Activated CD8-positive, alpha-beta memory T cell treated with anti-CD3 and anti-CD28 coated beads for 4 hours (primary cell): ENCODE data around the gene KDM3B.
"Not testable (repeated sequence)": the region's sequence is repeated elsewhere in the genome, so short reads cannot be mapped to it uniquely, and the experiment has no call there.

Experiments
- DNase-seq, 2 donors: peaks; one replicate each; pipeline ENCODE4 v3.0.0-alpha.2; 2020; ENCODE audit warnings: low read depth in 2 of 2

Gene KDM3B

DNA sequence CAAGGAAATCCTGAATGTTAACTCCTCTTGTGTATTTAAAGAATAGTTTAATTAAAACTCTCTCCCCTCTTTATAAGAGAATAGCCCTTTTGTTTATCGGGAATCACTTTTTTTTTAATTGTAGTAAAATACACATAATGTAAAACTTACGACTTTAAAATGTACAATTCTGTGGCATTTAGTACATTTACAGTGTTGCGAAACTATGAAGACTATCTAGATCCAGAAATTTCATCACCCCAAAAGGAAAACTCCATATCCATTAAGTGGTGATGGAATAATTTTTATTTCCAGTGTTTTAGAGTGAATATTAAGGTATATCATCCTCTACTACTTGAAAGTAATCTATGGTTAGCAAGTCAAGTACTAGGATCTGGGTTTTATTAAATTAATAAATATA is 36.8 kb downstream of the KDM3B start:
- DNase-seq, result no peak

DNA sequence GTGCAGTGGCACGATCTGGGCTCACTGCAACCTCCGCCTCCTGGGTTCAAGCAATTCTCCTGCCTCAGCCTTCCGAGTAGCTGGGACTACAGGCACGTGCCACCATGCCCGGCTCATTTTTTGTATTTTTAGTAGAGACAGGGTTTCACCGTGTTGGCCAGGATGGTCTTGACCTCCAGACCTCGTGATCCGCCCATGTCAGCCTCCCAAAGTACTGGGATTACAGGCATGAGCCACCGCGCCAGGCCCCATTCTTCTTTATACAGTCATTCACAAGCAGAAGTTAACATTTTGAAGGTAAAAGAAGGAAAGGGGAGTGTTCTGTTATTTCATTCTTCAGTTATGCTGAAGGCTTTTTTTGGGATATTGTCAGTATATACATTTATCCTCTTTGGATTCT is 37.4 kb downstream of the KDM3B start:
- DNase-seq, result not testable (repeated sequence)

DNA sequence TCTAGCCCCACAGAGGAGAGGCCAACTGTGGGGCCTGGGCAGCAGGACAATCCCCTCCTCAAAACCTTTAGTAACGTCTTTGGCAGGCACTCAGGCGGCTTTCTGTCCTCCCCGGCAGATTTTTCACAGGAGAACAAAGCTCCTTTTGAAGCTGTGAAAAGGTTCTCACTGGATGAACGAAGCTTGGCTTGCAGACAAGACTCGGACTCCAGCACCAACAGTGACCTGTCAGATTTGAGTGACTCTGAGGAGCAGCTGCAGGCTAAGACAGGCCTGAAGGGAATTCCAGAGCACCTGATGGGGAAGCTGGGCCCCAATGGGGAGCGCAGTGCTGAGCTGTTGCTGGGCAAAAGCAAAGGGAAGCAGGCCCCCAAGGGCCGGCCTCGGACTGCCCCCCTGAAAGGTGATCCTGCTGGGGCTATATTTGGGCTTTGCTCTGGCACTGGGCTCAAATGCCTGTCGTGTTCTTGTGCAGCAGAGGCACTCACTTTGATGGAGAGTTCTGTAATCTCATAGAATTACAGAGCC is 39.4 kb downstream of the KDM3B start:
- no peak for DNase-seq

DNA sequence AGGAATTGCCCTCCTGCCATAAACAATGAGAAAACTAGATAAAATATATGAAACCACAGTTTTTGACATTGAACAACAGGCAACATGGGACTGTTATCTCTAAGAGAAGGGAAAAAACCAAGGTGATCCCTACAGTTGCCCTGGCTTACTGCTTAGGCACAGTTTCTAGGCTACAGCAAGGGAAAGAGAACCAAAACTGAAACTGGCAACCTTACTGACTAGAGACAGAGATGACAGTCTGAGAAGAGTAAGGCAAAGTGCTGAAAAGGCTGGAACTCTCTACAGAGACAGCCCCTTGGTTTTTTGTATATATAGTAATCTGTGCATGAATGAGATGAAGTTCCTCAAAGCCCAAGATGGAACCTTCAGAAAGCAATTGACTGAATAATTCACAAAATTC is 50.2 kb downstream of the KDM3B start:
- no peak for DNase-seq

GRCh38 chr5:138408023-138408422 is 55.5 kb downstream of the KDM3B start:
- no peak for DNase-seq

- DNase-seq, result not testable (repeated sequence)
These were observed 58.6 kb downstream of the KDM3B start for GRCh38 chr5:138410996-138411640.

GRCh38 chr5:138418444-138418843 is 66.0 kb downstream of the KDM3B start:
- no peak for DNase-seq

DNA sequence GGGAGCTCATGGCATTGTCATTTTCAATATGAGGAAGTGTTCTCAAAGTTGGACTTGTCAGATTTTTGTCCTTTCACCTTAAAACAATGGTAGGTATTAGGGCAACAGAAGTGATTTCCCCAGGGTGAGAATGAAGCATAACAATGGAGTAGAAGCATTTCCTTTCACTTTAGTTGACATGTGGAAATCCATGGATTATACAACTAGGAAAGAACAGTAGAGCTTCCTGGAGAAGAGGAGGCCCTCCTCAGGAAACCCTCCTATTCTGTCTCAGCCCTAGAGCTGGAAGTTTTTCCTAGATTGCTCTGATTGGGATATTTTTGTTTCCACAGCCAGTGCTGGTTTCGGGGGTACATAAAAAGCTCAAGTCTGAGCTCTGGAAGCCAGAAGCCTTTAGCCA is 72.6 kb downstream of the KDM3B start:
- DNase-seq, result no peak

DNA sequence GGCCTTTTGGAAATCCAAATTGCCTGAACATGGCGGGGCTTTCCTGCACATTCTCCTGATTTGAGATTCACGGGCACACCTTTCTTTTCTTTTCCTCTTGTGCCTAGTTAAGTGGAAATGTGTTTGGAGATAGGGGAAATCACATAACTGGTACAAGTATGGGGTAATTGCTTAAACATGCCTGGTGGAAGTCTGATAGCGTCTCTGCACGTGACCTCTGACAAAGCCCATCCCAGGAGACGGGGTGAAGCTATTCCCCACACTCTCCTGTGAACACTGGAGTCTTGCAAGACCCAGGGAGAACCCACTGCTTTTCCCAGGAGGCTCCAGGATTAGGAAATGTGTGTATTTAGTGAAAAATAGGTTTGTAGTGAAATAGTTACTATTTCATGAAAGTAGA is 83.5 kb downstream of the KDM3B start:
- no peak for DNase-seq

DNA sequence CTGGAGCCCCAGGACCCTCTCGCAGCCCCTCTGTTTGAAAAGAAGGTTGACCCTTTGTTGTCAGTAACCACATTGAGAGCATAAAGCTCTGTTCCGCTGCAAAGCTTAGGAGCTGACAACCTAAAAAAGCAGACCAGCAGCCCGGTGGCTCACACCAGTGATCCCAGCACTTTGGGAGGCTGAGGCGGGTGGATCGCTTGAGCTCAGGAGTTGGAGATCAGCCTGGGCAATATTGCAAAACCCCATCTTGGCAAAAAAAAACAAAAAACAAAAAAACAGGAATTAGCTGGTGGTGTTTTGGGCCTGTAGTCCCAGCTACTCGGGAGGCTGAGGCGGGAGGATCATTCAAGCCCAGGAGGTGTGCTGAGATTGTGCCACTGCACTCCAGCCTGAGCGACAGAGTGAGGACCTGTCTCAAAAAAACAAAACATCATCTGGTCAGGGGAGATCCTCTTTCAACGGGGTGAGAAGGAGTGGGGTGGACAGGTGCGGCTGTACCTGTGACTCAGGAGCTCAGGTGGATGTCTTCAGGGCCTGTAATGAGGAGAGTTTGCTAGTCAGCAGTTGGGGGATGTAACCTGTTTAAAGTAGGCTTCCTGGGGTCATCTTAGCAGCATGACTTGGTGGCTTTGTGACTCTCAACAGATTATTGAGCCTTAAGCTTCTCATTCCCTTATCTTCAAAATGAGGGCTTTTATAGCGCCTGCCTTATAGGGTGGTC is 85.7 kb downstream of the KDM3B start:
- no peak for DNase-seq

GRCh38 chr5:138438724-138439476 is 86.4 kb downstream of the KDM3B start, which contains the start of gene REEP2:
REEP2 (plus strand) TSS chr5:138439057; CDS start chr5:138439209, 152 bp downstream.
- peak; percentile 25 to 40 for DNase-seq

GRCh38 chr5:138439477-138440158 is 87.1 kb downstream of the KDM3B start:
- DNase-seq, result no peak

DNA sequence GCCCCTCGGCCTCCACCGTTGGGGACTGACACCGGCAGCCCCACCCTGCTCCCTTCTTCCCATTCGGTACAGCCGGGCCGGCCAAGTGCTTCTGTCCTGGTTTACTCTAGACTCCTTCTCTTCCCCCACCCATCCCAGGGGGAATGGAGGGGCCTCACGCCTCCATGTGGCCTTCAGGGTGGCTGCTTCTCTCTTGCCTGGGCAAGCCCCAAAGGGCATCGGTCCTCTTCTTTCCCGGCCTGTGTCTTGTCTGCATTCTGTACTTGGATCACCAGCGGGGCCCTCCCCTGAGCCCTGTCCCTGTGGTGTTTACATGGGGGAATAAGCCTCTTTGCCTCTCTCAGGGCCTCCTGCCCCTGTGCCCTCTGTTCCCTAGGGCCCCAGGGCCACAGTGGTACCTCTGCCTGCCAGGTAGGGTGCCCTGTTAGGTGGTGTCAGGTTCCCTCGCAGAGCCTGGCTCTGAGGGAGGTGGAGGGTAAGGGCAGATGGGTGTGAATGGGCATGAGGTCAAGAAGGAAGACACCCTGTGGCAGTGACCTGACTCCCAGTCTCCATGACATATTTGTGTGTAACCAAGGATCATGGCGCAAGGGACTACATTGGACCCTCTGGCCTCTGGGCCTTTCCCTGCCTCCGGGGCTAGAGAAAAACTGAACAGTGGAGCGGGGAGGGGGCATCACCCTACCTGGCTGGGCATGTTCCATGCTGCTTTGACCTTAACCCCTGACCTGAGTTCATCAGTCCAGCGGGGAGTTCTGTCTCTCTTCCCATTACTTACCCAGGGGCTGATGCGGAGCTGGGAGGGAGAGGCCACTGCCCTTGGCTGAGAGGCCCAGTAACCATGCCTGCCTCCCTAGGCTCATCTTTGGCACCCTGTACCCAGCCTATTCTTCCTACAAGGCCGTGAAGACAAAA is 87.9 kb downstream of the KDM3B start:
- no peak for DNase-seq

DNA sequence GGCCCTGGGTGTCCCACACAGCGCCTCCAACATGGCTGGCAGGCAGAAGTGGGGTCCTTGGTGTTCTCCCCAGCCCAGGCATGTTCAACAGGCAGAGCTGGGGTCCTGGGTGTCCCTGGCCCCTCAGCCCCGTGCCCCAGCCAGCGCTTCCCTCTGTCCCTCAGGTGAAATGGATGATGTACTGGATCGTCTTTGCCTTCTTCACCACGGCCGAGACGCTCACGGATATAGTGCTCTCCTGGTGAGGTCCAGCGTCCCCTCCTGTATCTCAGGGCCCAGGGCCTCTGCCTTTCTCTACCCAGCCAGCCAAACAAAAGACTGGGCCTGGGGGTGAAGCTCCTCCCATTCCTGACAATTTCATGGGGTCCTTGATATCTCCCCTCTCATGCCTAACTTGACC is 88.7 kb downstream of the KDM3B start:
- no peak for DNase-seq

DNA sequence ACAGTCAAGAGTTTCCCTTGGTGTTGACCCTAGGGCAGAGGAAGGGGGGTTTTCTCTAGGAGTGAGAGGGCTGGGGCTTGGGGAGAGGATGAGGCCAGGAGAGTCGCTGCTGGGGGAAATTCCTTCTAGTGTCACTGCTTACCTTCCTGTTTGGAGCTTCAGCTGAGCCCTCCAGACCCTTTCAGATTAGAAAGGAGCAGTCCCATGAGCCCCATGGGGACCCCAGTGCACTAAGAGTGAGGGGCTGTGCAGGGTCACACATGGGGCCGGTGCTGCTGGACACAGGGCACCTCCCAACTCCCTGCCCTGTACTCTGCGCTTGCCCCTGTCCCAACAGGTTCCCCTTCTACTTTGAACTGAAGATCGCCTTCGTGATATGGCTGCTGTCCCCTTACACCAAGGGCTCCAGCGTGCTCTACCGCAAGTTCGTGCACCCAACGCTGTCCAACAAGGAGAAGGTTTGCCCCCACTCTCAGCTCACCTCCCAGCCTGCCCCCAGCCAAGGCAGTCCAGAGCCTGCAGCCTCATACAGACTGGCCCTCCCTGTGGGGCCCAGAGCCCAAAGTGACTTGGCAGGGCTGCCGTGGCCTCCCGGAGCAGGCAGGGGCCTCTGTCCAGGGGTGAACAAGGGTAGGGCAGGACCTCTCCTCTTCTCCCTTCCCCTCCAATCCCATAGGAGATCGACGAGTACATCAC is 91.7 kb downstream of the KDM3B start:
- DNase-seq, result no peak

DNA sequence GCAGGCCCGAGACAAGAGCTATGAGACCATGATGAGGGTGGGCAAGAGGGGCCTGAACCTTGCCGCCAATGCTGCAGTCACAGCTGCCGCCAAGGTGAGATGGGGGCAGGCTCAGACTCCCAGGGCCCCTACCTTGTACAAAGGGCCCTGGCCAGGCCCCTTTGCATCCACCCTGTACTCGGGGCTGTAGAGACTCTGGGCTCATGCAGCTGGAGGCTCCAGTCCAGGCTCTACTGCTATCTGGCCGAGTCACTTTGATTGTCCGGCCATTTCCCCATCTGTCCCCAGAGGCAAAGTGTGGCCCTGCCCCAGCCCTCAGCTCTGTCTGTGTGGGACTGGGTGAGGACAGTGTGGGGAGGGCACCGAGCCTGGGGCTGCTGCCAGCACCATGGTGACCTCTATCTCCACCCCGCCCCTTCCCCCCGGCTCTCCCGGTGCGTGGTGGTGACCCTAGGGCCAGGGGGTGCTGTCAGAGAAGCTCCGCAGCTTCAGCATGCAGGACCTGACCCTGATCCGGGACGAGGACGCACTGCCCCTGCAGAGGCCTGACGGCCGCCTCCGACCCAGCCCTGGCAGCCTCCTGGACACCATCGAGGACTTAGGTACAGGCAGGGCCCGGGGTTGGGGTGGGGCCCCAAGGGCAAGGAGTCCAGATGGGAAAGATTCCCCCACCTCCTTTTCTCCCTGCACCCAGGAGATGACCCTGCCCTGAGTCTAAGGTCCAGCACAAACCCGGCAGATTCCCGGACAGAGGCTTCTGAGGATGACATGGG is 92.5 kb downstream of the KDM3B start:
- DNase-seq, result no peak

- no peak for DNase-seq
These were observed 93.2 kb downstream of the KDM3B start for GRCh38 chr5:138445547-138446271.

GRCh38 chr5:138448070-138448469 is 95.6 kb downstream of the KDM3B start:
- DNase-seq, result no peak
